Stimulated activated CD4-positive, alpha-beta T cell treated with anti-CD3 and anti-CD28 coated beads, Interleukin-1b, Interleukin-23, amount 100 ng/mL, for 24 hours (primary cell): ENCODE results near the gene FBXW5.

Source experiments
- DNase-seq, 4 experiments: peaks; one replicate each; pipeline ENCODE4 v3.0.0-alpha.2; 2020; ENCODE audit warnings: low read depth in 4 of 4, low spot score in 1 of 4

FBXW5 gene

GRCh38 chr9:136978073-136978864, 33.7 kb upstream of the FBXW5 start:
- DNase-seq: peak; percentile 30 to 53 (median 42)

GRCh38 chr9:136977649-136978072, 33.1 kb upstream of the FBXW5 start:
- no peak for DNase-seq

- no peak for DNase-seq
Measured at GRCh38 chr9:136977223-136977622, 32.7 kb upstream of the FBXW5 start, which contains the start of gene PTGDS. Gene PTGDS, plus strand, starts transcription at chr9:136977504. Its CDS starts 75 bp downstream, at chr9:136977579.

- no peak for DNase-seq
Measured at GRCh38 chr9:136975644-136976043, 31.1 kb upstream of the FBXW5 start.

- no peak for DNase-seq
Measured at GRCh38 chr9:136974817-136975535, 30.4 kb upstream of the FBXW5 start.

GRCh38 chr9:136973618-136974617, 29.4 kb upstream of the FBXW5 start:
- no peak for DNase-seq

- no peak for DNase-seq
Measured at GRCh38 chr9:136972743-136973142, 28.2 kb upstream of the FBXW5 start.

GRCh38 chr9:136972335-136972734, 27.8 kb upstream of the FBXW5 start:
- no peak for DNase-seq

- DNase-seq: no peak
Measured at GRCh38 chr9:136971746-136972145, 27.2 kb upstream of the FBXW5 start.

GRCh38 chr9:136970361-136970760, 25.8 kb upstream of the FBXW5 start:
- no peak for DNase-seq

- no peak for DNase-seq
Measured at GRCh38 chr9:136969774-136970173, 25.2 kb upstream of the FBXW5 start.

GRCh38 chr9:136969150-136969549, 24.6 kb upstream of the FBXW5 start:
- no peak for DNase-seq

GRCh38 chr9:136968333-136969127, 24.0 kb upstream of the FBXW5 start:
- no peak for DNase-seq

- no peak for DNase-seq
Measured at GRCh38 chr9:136965771-136966484, 21.4 kb upstream of the FBXW5 start.

GRCh38 chr9:136964833-136965422, 20.4 kb upstream of the FBXW5 start:
- DNase-seq: no peak

- DNase-seq: no peak
Measured at GRCh38 chr9:136964171-136964689, 19.7 kb upstream of the FBXW5 start.

- DNase-seq: no peak
Measured at GRCh38 chr9:136963751-136964150, 19.2 kb upstream of the FBXW5 start.

- no peak for DNase-seq
Measured at GRCh38 chr9:136963341-136963740, 18.8 kb upstream of the FBXW5 start.

- DNase-seq: no peak
Measured at GRCh38 chr9:136962701-136963248, 18.2 kb upstream of the FBXW5 start.
